Inflammatory macrophage treated with lipopolysaccharide for 1 hour (primary cell): ENCODE measurements around the gene TDRD9.

Experiments
- DNase-seq, 2 donors: peaks; one replicate each; pipeline ENCODE4 v3.0.0-alpha.2; 2020 to 2022

The TDRD9 gene

GRCh38 chr14:104076743-104077142 is 148.5 kb downstream of the TDRD9 start:
- DNase-seq: no peak

DNA sequence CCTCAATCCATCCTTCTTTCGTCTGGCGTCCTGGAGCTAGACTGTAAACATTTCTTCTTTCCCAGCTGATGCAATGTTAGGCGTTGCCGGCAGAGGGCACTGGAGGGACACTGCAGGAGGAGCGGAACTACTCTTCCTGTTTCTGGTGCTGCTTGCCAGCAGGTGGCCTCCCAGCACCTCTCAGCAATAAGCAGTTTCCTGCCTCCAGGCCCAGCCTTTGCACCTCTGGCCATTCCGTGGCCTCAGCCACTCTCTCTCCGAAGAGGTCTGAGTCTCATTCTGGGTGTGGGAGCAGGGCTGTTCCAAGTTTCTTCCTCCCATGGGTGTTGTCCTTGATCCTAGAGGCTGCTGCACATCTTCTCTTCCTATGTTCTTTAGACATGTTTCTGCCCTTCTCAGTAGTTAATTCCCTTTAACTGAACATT is 149.8 kb downstream of the TDRD9 start:
- peak; percentile 77 to 93 for DNase-seq

DNA sequence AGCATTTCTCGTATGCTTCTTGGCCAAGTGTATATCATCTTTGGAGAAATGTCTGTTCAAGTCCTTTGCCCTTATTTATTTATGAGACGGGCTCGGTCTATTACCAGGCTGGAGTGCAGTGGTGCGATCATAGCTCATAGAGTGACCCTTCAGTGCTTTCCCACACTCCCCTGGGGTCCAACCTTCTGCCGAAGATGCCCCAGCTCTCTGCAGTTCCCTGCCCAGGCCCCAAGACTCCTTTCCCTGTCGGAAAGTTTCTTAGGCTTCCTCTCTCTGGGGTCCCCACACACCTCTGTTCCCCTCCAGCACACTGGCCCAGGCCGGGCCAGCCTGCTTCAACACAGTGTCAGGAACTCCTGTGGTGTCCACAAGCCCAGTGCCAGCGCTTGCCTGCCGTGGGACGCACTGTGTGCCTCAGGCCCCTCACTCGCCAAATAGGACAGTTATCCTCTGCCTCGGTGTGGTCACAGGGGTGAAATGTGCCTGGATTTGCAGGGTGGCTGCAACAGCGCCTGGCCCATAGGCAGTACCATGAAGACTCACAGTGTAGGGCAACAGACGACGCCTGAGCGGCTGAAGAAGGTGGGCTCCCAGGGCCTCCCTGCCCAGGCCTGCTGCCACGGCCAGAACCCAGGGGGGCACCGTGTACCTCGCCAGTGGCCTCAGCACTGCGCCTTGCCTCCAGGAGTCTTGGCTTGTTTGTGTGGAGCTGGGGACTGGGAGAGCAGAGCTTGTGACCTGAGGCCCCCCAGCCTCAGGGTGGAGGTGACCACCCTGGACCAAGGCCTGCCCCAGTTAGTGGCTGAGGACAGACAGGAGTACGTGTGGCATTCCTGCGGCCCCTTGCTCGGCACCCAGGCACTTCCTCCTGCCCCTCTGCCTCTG is 152.4 kb downstream of the TDRD9 start:
- DNase-seq: no peak

GRCh38 chr14:104081261-104081835 is 153.1 kb downstream of the TDRD9 start:
- DNase-seq: no peak

DNA sequence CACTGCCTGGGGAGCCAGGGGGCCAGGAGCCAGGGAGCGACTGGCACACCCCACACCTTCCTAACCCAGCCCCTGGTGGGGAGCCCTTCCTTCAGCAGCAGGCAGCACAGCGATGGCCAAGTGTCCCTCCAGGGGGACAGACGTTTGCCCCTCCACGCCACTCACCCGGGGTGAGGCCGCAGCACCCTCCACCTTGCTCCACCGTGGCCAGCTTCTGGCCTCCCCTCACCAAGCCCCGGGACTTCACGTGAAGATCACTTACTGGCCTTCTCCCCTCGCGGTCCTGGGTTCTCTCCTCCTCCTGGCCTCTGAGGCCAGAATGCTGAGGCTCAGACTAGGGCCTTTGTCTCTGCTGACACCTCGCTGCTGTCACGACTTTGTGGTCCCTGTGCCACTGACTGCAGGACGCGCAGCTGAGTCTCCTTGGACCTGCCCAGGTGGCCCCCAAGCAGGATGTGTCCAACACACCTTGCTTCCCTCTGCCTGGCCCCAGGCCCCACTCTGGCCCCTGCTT is 153.8 kb downstream of the TDRD9 start:
- no peak for DNase-seq

GRCh38 chr14:104082807-104083206 is 154.6 kb downstream of the TDRD9 start:
- no peak for DNase-seq

DNA sequence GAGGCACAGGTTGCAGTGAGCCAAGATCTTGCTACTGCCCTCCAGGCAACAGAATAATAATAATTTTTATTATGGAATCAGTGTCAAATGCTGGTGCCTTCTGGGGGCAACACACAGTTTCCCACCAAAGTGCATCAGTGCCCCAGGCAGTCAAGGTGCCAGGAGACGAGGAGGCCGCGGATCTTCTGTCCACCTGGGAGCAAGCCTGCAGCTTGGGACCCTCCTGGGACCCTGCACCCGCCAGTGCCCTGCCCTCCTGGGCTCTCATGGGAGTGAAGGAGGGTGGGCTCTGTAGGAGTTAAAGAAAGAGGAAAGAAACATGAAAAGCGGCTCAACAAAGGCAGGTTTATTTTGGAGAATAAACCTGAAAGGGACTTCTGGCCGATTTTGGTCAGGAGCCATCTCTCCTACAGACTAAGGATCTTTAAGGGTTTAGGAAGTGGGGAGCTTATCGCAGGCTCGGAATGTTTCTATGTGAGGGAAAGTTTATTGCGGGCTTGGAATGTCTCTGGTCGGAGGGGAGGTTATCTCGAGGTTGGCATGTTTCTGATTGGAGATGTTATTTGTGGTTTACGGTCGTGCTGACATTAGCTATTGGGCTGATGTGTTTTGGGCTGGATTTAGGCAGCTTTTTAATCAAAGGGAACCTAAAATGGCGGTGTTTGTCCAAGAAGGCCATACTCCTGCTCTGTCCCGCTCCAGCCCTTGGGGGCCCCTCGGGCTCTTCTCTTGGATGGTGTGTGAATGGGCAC is 156.2 kb downstream of the TDRD9 start:
- no peak for DNase-seq

GRCh38 chr14:104085032-104085888 is 157.0 kb downstream of the TDRD9 start, which contains the start of gene ASPG:
ASPG (plus strand) TSS chr14:104085700; CDS start chr14:104085771, 71 bp downstream.
- DNase-seq: no peak

- DNase-seq: no peak
These were observed 157.6 kb downstream of the TDRD9 start for GRCh38 chr14:104085889-104086201.

GRCh38 chr14:104086210-104086660 is 158.0 kb downstream of the TDRD9 start:
- no peak for DNase-seq

GRCh38 chr14:104086661-104087461 is 158.6 kb downstream of the TDRD9 start:
- DNase-seq: no peak

DNA sequence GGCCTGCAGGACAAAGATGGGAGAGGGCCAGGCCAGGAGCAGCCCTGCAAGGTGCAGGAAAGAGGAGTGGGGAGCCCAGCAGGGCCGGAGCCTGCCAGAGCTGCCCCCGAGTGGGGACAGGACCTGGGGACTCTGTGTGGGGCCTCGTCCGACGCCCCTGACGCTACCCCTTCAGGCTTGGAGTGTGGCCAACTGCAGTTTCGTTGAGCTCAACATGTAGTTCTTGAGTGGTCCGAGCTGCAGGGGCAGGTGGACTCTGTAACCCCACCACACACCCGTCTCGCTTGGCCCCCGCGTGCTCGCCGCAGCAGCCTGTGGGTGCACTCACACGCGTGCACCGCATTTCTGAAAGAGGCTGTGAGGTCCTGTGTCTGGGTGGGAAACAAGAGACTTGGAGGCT is 159.2 kb downstream of the TDRD9 start:
- no peak for DNase-seq

- no peak for DNase-seq
These were observed 160.0 kb downstream of the TDRD9 start for GRCh38 chr14:104087981-104088850.

GRCh38 chr14:104090071-104090748 is 162.0 kb downstream of the TDRD9 start:
- no peak for DNase-seq

GRCh38 chr14:104091061-104091926 is 163.0 kb downstream of the TDRD9 start:
- no peak for DNase-seq

- DNase-seq: no peak
These were observed 163.9 kb downstream of the TDRD9 start for GRCh38 chr14:104091927-104092771.

DNA sequence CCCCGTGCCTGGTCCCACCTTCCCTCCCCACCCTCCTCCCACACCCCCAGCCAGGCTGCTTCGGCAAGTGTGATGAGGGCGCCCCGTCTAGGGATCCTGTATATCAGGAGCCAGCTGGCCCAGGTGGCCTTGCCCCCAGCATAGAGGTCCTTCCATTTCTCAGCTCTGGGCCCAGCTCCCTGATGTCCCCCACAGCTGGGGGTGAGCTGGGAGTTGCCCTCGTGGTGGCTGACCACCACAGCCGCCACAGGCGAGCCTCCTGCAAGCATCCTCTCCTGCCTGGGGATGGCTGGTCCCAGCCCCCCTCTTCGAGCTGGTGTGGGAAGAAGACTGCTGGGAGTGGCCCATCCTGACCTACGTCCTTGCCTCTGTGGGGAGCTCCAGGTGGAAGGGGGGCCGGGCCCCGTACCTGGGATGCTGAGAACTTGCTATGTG is 164.7 kb downstream of the TDRD9 start:
- no peak for DNase-seq
